Measurements from ENCODE around the gene RAB3GAP2.

DNA sequence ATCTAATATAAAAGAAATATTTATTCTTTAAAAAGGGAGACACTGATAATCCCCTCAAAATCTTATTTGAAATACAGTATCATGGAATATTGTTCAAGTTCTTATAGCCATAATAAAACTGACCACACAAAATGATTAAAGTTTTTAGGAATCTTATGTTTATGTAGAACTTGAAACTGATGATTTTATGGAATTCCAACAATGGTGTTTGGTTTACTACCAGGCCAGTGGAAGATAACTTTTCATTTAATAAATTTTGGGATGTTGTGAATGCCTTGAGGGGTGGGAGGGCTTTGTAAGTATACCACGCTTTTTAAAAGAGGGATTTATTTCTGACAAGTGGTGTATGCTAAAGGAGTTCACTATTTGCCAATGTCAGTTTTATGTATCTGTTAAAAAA lies 87.7 kb downstream of the RAB3GAP2 start:
- TF ChIP-seq EZH2 (IDR thresholded peaks at IDR 0.05) (no peak), POLR2AphosphoS5 (IDR thresholded peaks at IDR 0.05; ENCODE audit: borderline replicate concordance, low read depth, low read length) (no peak), FOXP2 (optimal IDR thresholded peaks at IDR 0.05; ENCODE audit: control extremely low read depth, extremely low read length, insufficient read depth) (no peak)

Measured in SK-N-MC (cell line).